ENCODE results near the gene SLC4A4.

SLC4A4 gene

GRCh38 chr4:71495454-71495853, 156.6 kb downstream of the SLC4A4 start:
- H3K27ac ChIP-seq = no peak overlapping the region
- H3K4me3 ChIP-seq (IDR thresholded peaks at IDR 0.05; ENCODE audit: insufficient read depth, low read depth, low read length) = no peak overlapping the region
- TF ChIP-seq, protein P1, sequence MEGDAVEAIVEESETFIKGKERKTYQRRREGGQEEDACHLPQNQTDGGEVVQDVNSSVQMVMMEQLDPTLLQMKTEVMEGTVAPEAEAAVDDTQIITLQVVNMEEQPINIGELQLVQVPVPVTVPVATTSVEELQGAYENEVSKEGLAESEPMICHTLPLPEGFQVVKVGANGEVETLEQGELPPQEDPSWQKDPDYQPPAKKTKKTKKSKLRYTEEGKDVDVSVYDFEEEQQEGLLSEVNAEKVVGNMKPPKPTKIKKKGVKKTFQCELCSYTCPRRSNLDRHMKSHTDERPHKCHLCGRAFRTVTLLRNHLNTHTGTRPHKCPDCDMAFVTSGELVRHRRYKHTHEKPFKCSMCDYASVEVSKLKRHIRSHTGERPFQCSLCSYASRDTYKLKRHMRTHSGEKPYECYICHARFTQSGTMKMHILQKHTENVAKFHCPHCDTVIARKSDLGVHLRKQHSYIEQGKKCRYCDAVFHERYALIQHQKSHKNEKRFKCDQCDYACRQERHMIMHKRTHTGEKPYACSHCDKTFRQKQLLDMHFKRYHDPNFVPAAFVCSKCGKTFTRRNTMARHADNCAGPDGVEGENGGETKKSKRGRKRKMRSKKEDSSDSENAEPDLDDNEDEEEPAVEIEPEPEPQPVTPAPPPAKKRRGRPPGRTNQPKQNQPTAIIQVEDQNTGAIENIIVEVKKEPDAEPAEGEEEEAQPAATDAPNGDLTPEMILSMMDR (conservative IDR thresholded peaks at IDR 0.05; ENCODE audit: low read depth, low read length) = no peak
- no peak overlapping the region for H3K9ac ChIP-seq
- H3K4me1 ChIP-seq (ENCODE audit: low read depth, poor library complexity, severe bottlenecking) = no peaks in the 10 kb centered on the region
- H3K79me2 ChIP-seq (ENCODE audit: insufficient read depth, low read depth) = no peaks in the 10 kb centered on the region
- H2AFZ ChIP-seq (ENCODE audit: low read depth) = no peak overlapping the region
- no peak overlapping the region for H3K4me2 ChIP-seq
- H3K36me3 ChIP-seq (ENCODE audit: insufficient read depth) = no peaks in the 10 kb centered on the region
- no peaks in the 10 kb centered on the region for H4K20me1 ChIP-seq (ENCODE audit: insufficient read depth)
- H3K27me3 ChIP-seq (ENCODE audit: insufficient read depth, low read depth) = no peaks in the 10 kb centered on the region

DNA sequence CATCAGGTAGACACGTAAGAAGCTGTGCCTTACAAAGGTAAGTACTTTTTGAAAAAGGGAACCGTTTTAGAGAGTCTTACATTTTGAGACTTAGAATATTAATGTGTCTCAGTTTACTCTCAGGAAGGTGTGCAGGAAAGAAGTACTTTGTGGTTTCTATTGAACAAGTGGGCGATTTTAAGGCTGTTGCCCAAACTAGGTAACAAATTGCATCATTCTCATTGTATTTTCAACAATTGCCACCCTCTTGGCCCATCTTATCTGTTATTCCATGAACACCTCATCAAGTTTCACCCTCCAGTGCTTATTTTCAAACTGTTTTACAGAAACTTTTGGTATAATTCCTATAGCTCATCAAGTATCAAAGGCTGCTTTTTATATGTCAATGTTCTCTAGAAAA, 158.3 kb downstream of the SLC4A4 start:
- H3K27me3 ChIP-seq (ENCODE audit: insufficient read depth, low read depth) = no peaks in the 10 kb centered on the region
- H3K4me1 ChIP-seq (ENCODE audit: low read depth, poor library complexity, severe bottlenecking) = no peaks in the 10 kb centered on the region
- no peaks in the 10 kb centered on the region for H4K20me1 ChIP-seq (ENCODE audit: insufficient read depth)
- TF ChIP-seq, protein P1 (conservative IDR thresholded peaks at IDR 0.05; ENCODE audit: low read depth, low read length) = no peak
- H3K79me2 ChIP-seq (ENCODE audit: insufficient read depth, low read depth) = no peaks in the 10 kb centered on the region
- H3K4me3 ChIP-seq (IDR thresholded peaks at IDR 0.05; ENCODE audit: insufficient read depth, low read depth, low read length) = no peak overlapping the region
- no peak overlapping the region for H3K9ac ChIP-seq
- H2AFZ ChIP-seq (ENCODE audit: low read depth) = no peak overlapping the region
- no peak overlapping the region for H3K27ac ChIP-seq
- no peaks in the 10 kb centered on the region for H3K36me3 ChIP-seq (ENCODE audit: insufficient read depth)
- H3K4me2 ChIP-seq = no peak overlapping the region

- no peak overlapping the region for H3K9ac ChIP-seq
- no peaks in the 10 kb centered on the region for H3K36me3 ChIP-seq (ENCODE audit: insufficient read depth)
- TF ChIP-seq, protein P1 (conservative IDR thresholded peaks at IDR 0.05; ENCODE audit: low read depth, low read length) = no peak
- H2AFZ ChIP-seq (ENCODE audit: low read depth) = no peak overlapping the region
- no peak overlapping the region for H3K27ac ChIP-seq
- H3K27me3 ChIP-seq (ENCODE audit: insufficient read depth, low read depth) = no peaks in the 10 kb centered on the region
- no peak overlapping the region for H3K4me2 ChIP-seq
- no peaks in the 10 kb centered on the region for H3K4me1 ChIP-seq (ENCODE audit: low read depth, poor library complexity, severe bottlenecking)
- H3K4me3 ChIP-seq (IDR thresholded peaks at IDR 0.05; ENCODE audit: insufficient read depth, low read depth, low read length) = no peak overlapping the region
- H4K20me1 ChIP-seq (ENCODE audit: insufficient read depth) = no peaks in the 10 kb centered on the region
- no peaks in the 10 kb centered on the region for H3K79me2 ChIP-seq (ENCODE audit: insufficient read depth, low read depth)
These were observed 159.2 kb downstream of the SLC4A4 start for GRCh38 chr4:71498002-71498401.

GRCh38 chr4:71498625-71499024, 159.8 kb downstream of the SLC4A4 start:
- Histone ChIP-seq H3K27me3 (ENCODE audit: insufficient read depth, low read depth) (no peaks in the 10 kb centered on the region), H3K4me1 (ENCODE audit: low read depth, poor library complexity, severe bottlenecking) (no peaks in the 10 kb centered on the region), H3K4me2 (no peak overlapping the region), H4K20me1 (ENCODE audit: insufficient read depth) (no peaks in the 10 kb centered on the region), H3K27ac (no peak overlapping the region), H3K4me3 (IDR thresholded peaks at IDR 0.05; ENCODE audit: insufficient read depth, low read depth, low read length) (no peak overlapping the region), H2AFZ (ENCODE audit: low read depth) (no peak overlapping the region), H3K36me3 (ENCODE audit: insufficient read depth) (no peaks in the 10 kb centered on the region), H3K79me2 (ENCODE audit: insufficient read depth, low read depth) (no peaks in the 10 kb centered on the region), H3K9ac (no peak overlapping the region)
- TF ChIP-seq, protein P1 (conservative IDR thresholded peaks at IDR 0.05; ENCODE audit: low read depth, low read length) = no peak

All from KMS-11 (cell line).